ENCODE measurements around the gene TMEM59L. TPM values are rescaled to one million over a fixed set of nuclear protein-coding genes. Genes with fewer than 3 reads are reported as not detected.

TMEM59L gene
- total and polyA plus RNA-seq, 2 donors from 2014 or later: 1.5 to 5.9 TPM

DNA sequence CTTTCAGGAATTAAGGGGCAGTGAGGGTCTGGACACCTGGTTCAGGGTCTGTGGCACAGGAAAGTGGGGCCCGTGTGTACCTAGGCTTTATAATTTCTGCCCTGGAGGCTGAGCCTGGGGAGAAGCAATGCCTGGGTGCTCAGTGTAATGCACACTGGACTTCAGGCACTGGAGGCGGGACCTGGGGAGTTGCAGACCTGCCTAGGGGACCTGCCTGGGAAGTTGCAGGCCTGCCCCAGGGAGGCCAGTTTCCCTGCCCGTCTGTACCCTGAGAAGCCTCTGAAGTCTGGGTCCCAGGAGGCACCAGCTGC, 2.5 kb upstream of the TMEM59L start:
- Histone ChIP-seq H3K4me1 (ENCODE audit: control insufficient read depth in 2 of 3, insufficient read depth in 2 of 3, low read depth in 1 of 3, low read length in 3 of 3) (peaks cover 0 to 11% (median 0%) of the 10 kb centered on the region in 3 donors), H3K9ac (ENCODE audit: low read length in 3 of 3) (no peak overlapping the region), H3K9me3 (ENCODE audit: control insufficient read depth in 2 of 3, insufficient read depth in 1 of 3, low read length in 3 of 3) (no peaks in the 10 kb centered on the region), H3K27ac (ENCODE audit: low read depth in 2 of 2, low read length in 2 of 2) (no peak overlapping the region), H3K27me3 (ENCODE audit: control insufficient read depth, insufficient read depth, low read length) (peaks cover 37% of the 10 kb centered on the region), H3K4me3 (ENCODE audit: low read length in 3 of 3) (no peak overlapping the region), H3K36me3 (ENCODE audit: control insufficient read depth in 2 of 3, insufficient read depth in 3 of 3, low read length in 3 of 3) (no peaks in the 10 kb centered on the region)
- FAIRE-seq: no peak
- no peak for DNase-seq
- intact Hi-C loops (cut with DNase I): no loop called here
- TF ChIP-seq, protein P1, sequence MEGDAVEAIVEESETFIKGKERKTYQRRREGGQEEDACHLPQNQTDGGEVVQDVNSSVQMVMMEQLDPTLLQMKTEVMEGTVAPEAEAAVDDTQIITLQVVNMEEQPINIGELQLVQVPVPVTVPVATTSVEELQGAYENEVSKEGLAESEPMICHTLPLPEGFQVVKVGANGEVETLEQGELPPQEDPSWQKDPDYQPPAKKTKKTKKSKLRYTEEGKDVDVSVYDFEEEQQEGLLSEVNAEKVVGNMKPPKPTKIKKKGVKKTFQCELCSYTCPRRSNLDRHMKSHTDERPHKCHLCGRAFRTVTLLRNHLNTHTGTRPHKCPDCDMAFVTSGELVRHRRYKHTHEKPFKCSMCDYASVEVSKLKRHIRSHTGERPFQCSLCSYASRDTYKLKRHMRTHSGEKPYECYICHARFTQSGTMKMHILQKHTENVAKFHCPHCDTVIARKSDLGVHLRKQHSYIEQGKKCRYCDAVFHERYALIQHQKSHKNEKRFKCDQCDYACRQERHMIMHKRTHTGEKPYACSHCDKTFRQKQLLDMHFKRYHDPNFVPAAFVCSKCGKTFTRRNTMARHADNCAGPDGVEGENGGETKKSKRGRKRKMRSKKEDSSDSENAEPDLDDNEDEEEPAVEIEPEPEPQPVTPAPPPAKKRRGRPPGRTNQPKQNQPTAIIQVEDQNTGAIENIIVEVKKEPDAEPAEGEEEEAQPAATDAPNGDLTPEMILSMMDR (IDR thresholded peaks at IDR 0.05; ENCODE audit: borderline replicate concordance, extremely low read depth, insufficient read depth): no peak

GRCh38 chr19:18610556-18611326, 1.9 kb upstream of the TMEM59L start:
- Histone ChIP-seq H3K9ac (ENCODE audit: low read length in 3 of 3) (no peak overlapping the region), H3K4me1 (ENCODE audit: control insufficient read depth in 2 of 3, insufficient read depth in 2 of 3, low read depth in 1 of 3, low read length in 3 of 3) (peaks cover 0 to 11% (median 0%) of the 10 kb centered on the region in 3 donors), H3K27me3 (ENCODE audit: control insufficient read depth, insufficient read depth, low read length) (peaks cover 33% of the 10 kb centered on the region)

GRCh38 chr19:18611327-18612050, 1.2 kb upstream of the TMEM59L start:
- H3K9me3 ChIP-seq (ENCODE audit: control insufficient read depth in 2 of 3, insufficient read depth in 1 of 3, low read length in 3 of 3): no peaks in the 10 kb centered on the region
- DNase-seq (peak in 1 of 5 donors; percentile 75), FAIRE-seq (no peak)
- TF ChIP-seq, protein P1 (IDR thresholded peaks at IDR 0.05; ENCODE audit: borderline replicate concordance, extremely low read depth, insufficient read depth): no peak
- H3K36me3 ChIP-seq (ENCODE audit: control insufficient read depth in 2 of 3, insufficient read depth in 3 of 3, low read length in 3 of 3): no peaks in the 10 kb centered on the region
- H3K27me3 ChIP-seq (ENCODE audit: control insufficient read depth, insufficient read depth, low read length): peaks cover 33% of the 10 kb centered on the region
- intact Hi-C loops (cut with DNase I): no loop called here
- no peak overlapping the region for H3K4me3 ChIP-seq (ENCODE audit: low read length in 3 of 3)
- H3K9ac ChIP-seq (ENCODE audit: low read length in 3 of 3): no peak overlapping the region
- H3K27ac ChIP-seq (ENCODE audit: low read depth in 2 of 2, low read length in 2 of 2): no peak overlapping the region
- peaks cover 0 to 11% (median 0%) of the 10 kb centered on the region in 3 donors for H3K4me1 ChIP-seq (ENCODE audit: control insufficient read depth in 2 of 3, insufficient read depth in 2 of 3, low read depth in 1 of 3, low read length in 3 of 3)

More at GRCh38 chr19:18610556-18611326, 1.9 kb upstream of the TMEM59L start:
- Histone ChIP-seq H3K36me3 (ENCODE audit: control insufficient read depth in 2 of 3, insufficient read depth in 3 of 3, low read length in 3 of 3) (no peaks in the 10 kb centered on the region), H3K9me3 (ENCODE audit: control insufficient read depth in 2 of 3, insufficient read depth in 1 of 3, low read length in 3 of 3) (no peaks in the 10 kb centered on the region), H3K4me3 (ENCODE audit: low read length in 3 of 3) (no peak overlapping the region), H3K27ac (ENCODE audit: low read depth in 2 of 2, low read length in 2 of 2) (no peak overlapping the region)
- TF ChIP-seq, protein P1 (IDR thresholded peaks at IDR 0.05; ENCODE audit: borderline replicate concordance, extremely low read depth, insufficient read depth): no peak
- no peak for FAIRE-seq
- DNase-seq: peak in 3 of 5 donors; percentile 59 to 75 (median 74)
- intact Hi-C loops (cut with DNase I): no loop called here

All from kidney (tissue), 14 donors.